Measurements from ENCODE around the gene NOD1. TPM values are rescaled to one million over a fixed set of nuclear protein-coding genes. Genes with fewer than 3 reads are reported as not detected.

NOD1 gene
- total and polyA plus RNA-seq, 8 donors, result 1.9 to 9.9 (median 3.3) TPM

GRCh38 chr7:30445770-30446169 is 32.8 kb downstream of the NOD1 start:
- WGBS, 2 donors, result 80 to 84% methylated on average over 7 of the region's 7 CpGs
- ATAC-seq (peak in 3 of 4 donors; percentile 73 to 87 (median 80)), DNase-seq (peak in 2 of 6 donors; percentile 25 to 65), FAIRE-seq (no peak)
- no peaks in the 10 kb centered on the region for H3K27me3 ChIP-seq
- peaks cover 0 to 6% (median 0%) of the 10 kb centered on the region in 3 donors for H3K4me1 ChIP-seq
- no peak overlapping the region for H3K4me3 ChIP-seq
- no peaks in the 10 kb centered on the region for H3K36me3 ChIP-seq
- intact Hi-C loops (cut with DNase I), result no loop called here
- TF ChIP-seq, protein P1, sequence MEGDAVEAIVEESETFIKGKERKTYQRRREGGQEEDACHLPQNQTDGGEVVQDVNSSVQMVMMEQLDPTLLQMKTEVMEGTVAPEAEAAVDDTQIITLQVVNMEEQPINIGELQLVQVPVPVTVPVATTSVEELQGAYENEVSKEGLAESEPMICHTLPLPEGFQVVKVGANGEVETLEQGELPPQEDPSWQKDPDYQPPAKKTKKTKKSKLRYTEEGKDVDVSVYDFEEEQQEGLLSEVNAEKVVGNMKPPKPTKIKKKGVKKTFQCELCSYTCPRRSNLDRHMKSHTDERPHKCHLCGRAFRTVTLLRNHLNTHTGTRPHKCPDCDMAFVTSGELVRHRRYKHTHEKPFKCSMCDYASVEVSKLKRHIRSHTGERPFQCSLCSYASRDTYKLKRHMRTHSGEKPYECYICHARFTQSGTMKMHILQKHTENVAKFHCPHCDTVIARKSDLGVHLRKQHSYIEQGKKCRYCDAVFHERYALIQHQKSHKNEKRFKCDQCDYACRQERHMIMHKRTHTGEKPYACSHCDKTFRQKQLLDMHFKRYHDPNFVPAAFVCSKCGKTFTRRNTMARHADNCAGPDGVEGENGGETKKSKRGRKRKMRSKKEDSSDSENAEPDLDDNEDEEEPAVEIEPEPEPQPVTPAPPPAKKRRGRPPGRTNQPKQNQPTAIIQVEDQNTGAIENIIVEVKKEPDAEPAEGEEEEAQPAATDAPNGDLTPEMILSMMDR (IDR thresholded peaks at IDR 0.05), result no peak
- no peak overlapping the region for H3K27ac ChIP-seq
- no peaks in the 10 kb centered on the region for H3K9me3 ChIP-seq

DNA sequence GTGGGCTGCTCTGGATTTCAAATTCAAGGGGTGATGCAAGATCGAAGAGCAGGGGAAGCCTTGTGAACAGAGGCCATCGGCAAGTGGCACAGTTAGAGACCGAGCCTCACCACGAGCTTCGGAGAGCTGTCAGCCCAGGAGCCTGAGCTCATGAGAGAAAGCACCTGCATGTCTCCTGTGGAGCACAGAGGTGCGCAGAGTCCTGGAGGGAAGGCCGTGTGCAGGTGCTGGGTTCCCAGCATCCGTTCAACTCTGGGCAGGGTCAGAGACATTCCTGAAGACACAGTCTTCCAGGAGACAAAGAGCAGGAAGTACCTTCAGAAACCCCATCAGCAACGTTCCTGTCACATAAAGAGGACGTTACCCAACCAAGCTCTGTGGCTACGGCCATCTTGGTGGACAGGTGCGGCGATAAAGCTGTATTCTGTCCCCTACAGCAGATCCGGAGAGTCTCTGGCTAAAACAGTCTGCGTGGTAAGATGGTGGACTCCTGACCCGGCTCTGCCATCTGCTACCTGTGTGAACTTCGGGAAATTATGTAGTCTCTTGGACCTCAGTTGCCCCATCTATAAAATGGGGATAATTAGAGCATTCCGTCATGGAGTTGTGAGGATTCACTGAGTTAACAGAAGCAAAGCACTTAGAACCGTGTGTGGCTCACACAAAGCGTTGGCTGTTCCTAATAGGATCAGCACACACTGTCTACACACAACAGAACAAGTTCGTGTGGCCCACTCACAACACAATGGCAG is 40.6 kb downstream of the NOD1 start:
- intact Hi-C loops (cut with DNase I), result no loop called here
- Histone ChIP-seq H3K4me3 (no peak overlapping the region), H3K36me3 (no peaks in the 10 kb centered on the region), H3K4me1 (peaks cover 6 to 13% (median 10%) of the 10 kb centered on the region in 3 donors), H3K9me3 (no peaks in the 10 kb centered on the region), H3K27me3 (no peaks in the 10 kb centered on the region), H3K27ac (no peak overlapping the region)
- ATAC-seq (peak; percentile 71 to 86 (median 82)), FAIRE-seq (no peak), DNase-seq (peak in 4 of 6 donors; percentile 45 to 76 (median 60))
- TF ChIP-seq, protein P1 (IDR thresholded peaks at IDR 0.05), result no peak
- 70% methylated on average over 21 of the region's 21 CpGs for WGBS, 2 donors

DNA sequence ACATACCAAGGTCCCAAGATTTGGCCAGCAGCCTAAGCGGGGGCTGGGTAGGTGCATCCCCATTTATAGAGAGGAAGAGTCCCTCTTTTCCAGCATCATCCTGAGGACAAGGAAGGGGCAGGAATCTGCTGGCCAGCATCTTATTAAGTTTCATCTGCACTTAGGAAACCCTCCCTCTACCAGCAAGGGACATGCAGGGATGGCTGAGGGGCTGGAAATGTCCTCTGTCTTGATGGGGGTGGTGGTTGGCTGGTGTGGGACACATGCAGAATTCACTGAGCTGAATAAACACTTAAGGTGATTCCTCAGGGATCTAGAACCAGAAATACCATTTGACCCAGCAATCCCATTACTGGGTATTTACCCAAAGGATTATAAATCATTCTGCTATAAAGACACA is 42.1 kb downstream of the NOD1 start:
- Histone ChIP-seq H3K4me3 (no peak overlapping the region), H3K36me3 (no peaks in the 10 kb centered on the region), H3K27ac (no peak overlapping the region), H3K27me3 (no peaks in the 10 kb centered on the region), H3K4me1 (peaks cover 19 to 23% (median 23%) of the 10 kb centered on the region in 3 donors), H3K9me3 (no peaks in the 10 kb centered on the region)
- no peak for DNase-seq
- ATAC-seq, result no peak
- WGBS, 2 donors, result 84 to 94% methylated on average over 1 of the region's 1 CpG
- intact Hi-C loops (cut with DNase I), result no loop called here
- TF ChIP-seq, protein P1 (IDR thresholded peaks at IDR 0.05), result no peak
- FAIRE-seq, result no peak

- TF ChIP-seq, protein P1 (IDR thresholded peaks at IDR 0.05), result no peak
- Histone ChIP-seq H3K27me3 (no peaks in the 10 kb centered on the region), H3K36me3 (no peaks in the 10 kb centered on the region), H3K9me3 (no peaks in the 10 kb centered on the region), H3K4me3 (no peak overlapping the region), H3K27ac (no peak overlapping the region), H3K4me1 (peaks cover 24 to 27% (median 26%) of the 10 kb centered on the region in 3 donors)
- no peak for DNase-seq
- WGBS, 2 donors, result 86 to 93% methylated on average over 7 of the region's 7 CpGs
- ATAC-seq, result no peak
- no peak for FAIRE-seq
- intact Hi-C loops (cut with DNase I), result no loop called here
Observed at GRCh38 chr7:30436046-30436445, 42.5 kb downstream of the NOD1 start.

All from pancreas (tissue), 10 donors.